Measurements from ENCODE around the gene BMP10. TPM values are rescaled to one million over a fixed set of nuclear protein-coding genes. Genes with fewer than 3 reads are reported as not detected.

BMP10 gene
- polyA plus RNA-seq, 3 donors = not detected

- intact Hi-C loops (cut with micrococcal nuclease) = no loop called here
- H3K9ac ChIP-seq (ENCODE audit: insufficient read depth, low read length, poor library complexity, severe bottlenecking) = no peak overlapping the region
- Mint-ChIP-seq H3K9me3 (peaks cover 0 to 2% (median 0%) of the 10 kb centered on the region in 7 donors), H3K36me3 (no peaks in the 10 kb centered on the region), H3K27me3 (ENCODE audit: low read depth in 3 of 3) (peaks cover 0 to 3% (median 0%) of the 10 kb centered on the region in 3 donors), H3K4me3 (no peak overlapping the region), H3K27ac (no peak overlapping the region), H3K4me1 (peaks cover 4% of the 10 kb centered on the region)
- no peaks in the 10 kb centered on the region for H3K4me1 ChIP-seq (ENCODE audit: control insufficient read depth in 1 of 2, insufficient read depth in 2 of 2, low read length in 2 of 2)
- no peak overlapping the region for H3K27ac ChIP-seq (ENCODE audit: low read depth in 1 of 2, low read length in 2 of 2)
- H3K9me3 ChIP-seq (replicated peaks in 1 of 2; ENCODE audit: control insufficient read depth in 1 of 2, insufficient read depth in 1 of 2, low read length in 2 of 2) = no peaks in the 10 kb centered on the region
- no peaks in the 10 kb centered on the region for H3K27me3 ChIP-seq (ENCODE audit: control insufficient read depth in 2 of 2, insufficient read depth in 2 of 2, low read length in 2 of 2)
- H3K36me3 ChIP-seq (replicated peaks in 1 of 2; ENCODE audit: control insufficient read depth in 1 of 2, insufficient read depth in 2 of 2, low read length in 2 of 2) = no peaks in the 10 kb centered on the region
- TF ChIP-seq CTCF (IDR thresholded peaks at IDR 0.05) = no peak
- no peaks in the 10 kb centered on the region for H3K79me2 ChIP-seq (ENCODE audit: insufficient read depth, low read length)
- H4K20me1 ChIP-seq (ENCODE audit: insufficient read depth, low read length) = no peaks in the 10 kb centered on the region
- no peak for DNase-seq
- WGBS (ENCODE audit: insufficient coverage) = no CpG with 5 or more reads among the region's 2 CpGs
- no peak overlapping the region for H3K4me3 ChIP-seq (replicated peaks in 1 of 3; ENCODE audit: low read depth in 2 of 3, low read length in 3 of 3)
- no peak overlapping the region for H3K4me2 ChIP-seq (replicated peaks; ENCODE audit: extremely low read depth, low read length, poor library complexity, severe bottlenecking)
- H2AFZ ChIP-seq (ENCODE audit: insufficient read depth, low read depth, low read length, poor library complexity, severe bottlenecking) = no peak overlapping the region
Measured at GRCh38 chr2:68845043-68845442, 26.2 kb downstream of the BMP10 start.

- H3K9me3 Mint-ChIP-seq = peaks cover 0 to 6% (median 0%) of the 10 kb centered on the region in 7 donors
- intact Hi-C loops (cut with micrococcal nuclease) = loop anchor here (5.0 kb wide), 4 partner anchors 68 to 92 kb away; no protein-coding TSS in a partner anchor
- Histone ChIP-seq H4K20me1 (ENCODE audit: insufficient read depth, low read length) (no peaks in the 10 kb centered on the region), H2AFZ (ENCODE audit: insufficient read depth, low read depth, low read length, poor library complexity, severe bottlenecking) (no peak overlapping the region), H3K4me1 (ENCODE audit: control insufficient read depth in 1 of 2, insufficient read depth in 2 of 2, low read length in 2 of 2) (peaks cover 30 to 36% of the 10 kb centered on the region in 2 donors), H3K27me3 (ENCODE audit: control insufficient read depth in 2 of 2, insufficient read depth in 2 of 2, low read length in 2 of 2) (no peaks in the 10 kb centered on the region), H3K4me2 (replicated peaks; ENCODE audit: extremely low read depth, low read length, poor library complexity, severe bottlenecking) (no peak overlapping the region), H3K36me3 (replicated peaks in 1 of 2; ENCODE audit: control insufficient read depth in 1 of 2, insufficient read depth in 2 of 2, low read length in 2 of 2) (no peaks in the 10 kb centered on the region), H3K79me2 (ENCODE audit: insufficient read depth, low read length) (no peaks in the 10 kb centered on the region), H3K9ac (ENCODE audit: insufficient read depth, low read length, poor library complexity, severe bottlenecking) (no peak overlapping the region), H3K9me3 (replicated peaks in 1 of 2; ENCODE audit: control insufficient read depth in 1 of 2, insufficient read depth in 1 of 2, low read length in 2 of 2) (peaks cover 0 to 3% of the 10 kb centered on the region in 2 donors), H3K27ac (ENCODE audit: low read depth in 1 of 2, low read length in 2 of 2) (no peak overlapping the region), H3K4me3 (replicated peaks in 1 of 3; ENCODE audit: low read depth in 2 of 3, low read length in 3 of 3) (no peak overlapping the region)
- peaks cover 33% of the 10 kb centered on the region for H3K4me1 Mint-ChIP-seq
- no peaks in the 10 kb centered on the region for H3K36me3 Mint-ChIP-seq
- peak; percentile 83 for TF ChIP-seq CTCF (IDR thresholded peaks at IDR 0.05)
- DNase-seq = peak; percentile 23 to 54 (median 54)
- no CpG with 5 or more reads among the region's 2 CpGs for WGBS (ENCODE audit: insufficient coverage)
- no peaks in the 10 kb centered on the region for H3K27me3 Mint-ChIP-seq (ENCODE audit: low read depth in 3 of 3)
- H3K27ac Mint-ChIP-seq = peak overlapping the region in 3 of 7 donors; percentile 21 to 63 (median 25)
- no peak overlapping the region for H3K4me3 Mint-ChIP-seq
Measured at GRCh38 chr2:68839260-68839833, 31.9 kb downstream of the BMP10 start.

Data from CD14-positive monocyte (primary cell).